Measurements from ENCODE around the gene CACNB4. TPM values are rescaled to one million over a fixed set of nuclear protein-coding genes. Genes with fewer than 3 reads are reported as not detected.
A peak's percentile ranks its signal among the peaks of the same experiment; 100 is the strongest.

Gene CACNB4
- total and polyA plus RNA-seq, 9 of the 15 experiments (the other 6 are each of a cell fraction or from before 2014, with no cell fraction given): 0.01 to 0.20 (median 0.04) TPM; not detected in 1

- peak; percentile 44 for TF ChIP-seq ASH1L (IDR thresholded peaks at IDR 0.05; ENCODE audit: borderline replicate concordance, low read depth, partially characterized antibody)
- no peak for TF ChIP-seq SAFB (IDR thresholded peaks at IDR 0.05; ENCODE audit: borderline replicate concordance, low read depth, low read length)
- TF ChIP-seq CEBPB (tag; IDR thresholded peaks at IDR 0.05): no peak
- no peak for TF ChIP-seq ZNF431 (CRISPR knock-in tag; IDR thresholded peaks at IDR 0.05)
- peak; percentile 31; the same call in 1 of the 2 replicates for TF ChIP-seq SOX6 (IDR thresholded peaks at IDR 0.05)
- TF ChIP-seq YY1 (IDR thresholded peaks at IDR 0.05; ENCODE audit: borderline replicate concordance in 1 of 3, control insufficient read depth in 1 of 3, extremely low read depth in 1 of 3, insufficient read depth in 3 of 3, insufficient read length in 1 of 3, insufficient replicate concordance in 2 of 3, low read depth in 1 of 3, low read length in 2 of 3): peak in 2 of 3 experiments; percentile 82 to 83
- no peak for TF ChIP-seq ZNF280A (IDR thresholded peaks at IDR 0.05; ENCODE audit: low read depth, partially characterized antibody)
- TF ChIP-seq, protein P1, sequence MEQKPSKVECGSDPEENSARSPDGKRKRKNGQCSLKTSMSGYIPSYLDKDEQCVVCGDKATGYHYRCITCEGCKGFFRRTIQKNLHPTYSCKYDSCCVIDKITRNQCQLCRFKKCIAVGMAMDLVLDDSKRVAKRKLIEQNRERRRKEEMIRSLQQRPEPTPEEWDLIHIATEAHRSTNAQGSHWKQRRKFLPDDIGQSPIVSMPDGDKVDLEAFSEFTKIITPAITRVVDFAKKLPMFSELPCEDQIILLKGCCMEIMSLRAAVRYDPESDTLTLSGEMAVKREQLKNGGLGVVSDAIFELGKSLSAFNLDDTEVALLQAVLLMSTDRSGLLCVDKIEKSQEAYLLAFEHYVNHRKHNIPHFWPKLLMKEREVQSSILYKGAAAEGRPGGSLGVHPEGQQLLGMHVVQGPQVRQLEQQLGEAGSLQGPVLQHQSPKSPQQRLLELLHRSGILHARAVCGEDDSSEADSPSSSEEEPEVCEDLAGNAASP (IDR thresholded peaks at IDR 0.05): no peak
- no peak for TF ChIP-seq PHF21A (IDR thresholded peaks at IDR 0.05; ENCODE audit: borderline replicate concordance, low read depth)
- TF ChIP-seq ZNF75A (CRISPR knock-in tag; IDR thresholded peaks at IDR 0.05): 0 out of 2 replicates have a peak, but pooled peaks have one; percentile 21
- TF ChIP-seq MTA2 (IDR thresholded peaks at IDR 0.05; ENCODE audit: low read depth): no peak
- TF ChIP-seq, protein P2, sequence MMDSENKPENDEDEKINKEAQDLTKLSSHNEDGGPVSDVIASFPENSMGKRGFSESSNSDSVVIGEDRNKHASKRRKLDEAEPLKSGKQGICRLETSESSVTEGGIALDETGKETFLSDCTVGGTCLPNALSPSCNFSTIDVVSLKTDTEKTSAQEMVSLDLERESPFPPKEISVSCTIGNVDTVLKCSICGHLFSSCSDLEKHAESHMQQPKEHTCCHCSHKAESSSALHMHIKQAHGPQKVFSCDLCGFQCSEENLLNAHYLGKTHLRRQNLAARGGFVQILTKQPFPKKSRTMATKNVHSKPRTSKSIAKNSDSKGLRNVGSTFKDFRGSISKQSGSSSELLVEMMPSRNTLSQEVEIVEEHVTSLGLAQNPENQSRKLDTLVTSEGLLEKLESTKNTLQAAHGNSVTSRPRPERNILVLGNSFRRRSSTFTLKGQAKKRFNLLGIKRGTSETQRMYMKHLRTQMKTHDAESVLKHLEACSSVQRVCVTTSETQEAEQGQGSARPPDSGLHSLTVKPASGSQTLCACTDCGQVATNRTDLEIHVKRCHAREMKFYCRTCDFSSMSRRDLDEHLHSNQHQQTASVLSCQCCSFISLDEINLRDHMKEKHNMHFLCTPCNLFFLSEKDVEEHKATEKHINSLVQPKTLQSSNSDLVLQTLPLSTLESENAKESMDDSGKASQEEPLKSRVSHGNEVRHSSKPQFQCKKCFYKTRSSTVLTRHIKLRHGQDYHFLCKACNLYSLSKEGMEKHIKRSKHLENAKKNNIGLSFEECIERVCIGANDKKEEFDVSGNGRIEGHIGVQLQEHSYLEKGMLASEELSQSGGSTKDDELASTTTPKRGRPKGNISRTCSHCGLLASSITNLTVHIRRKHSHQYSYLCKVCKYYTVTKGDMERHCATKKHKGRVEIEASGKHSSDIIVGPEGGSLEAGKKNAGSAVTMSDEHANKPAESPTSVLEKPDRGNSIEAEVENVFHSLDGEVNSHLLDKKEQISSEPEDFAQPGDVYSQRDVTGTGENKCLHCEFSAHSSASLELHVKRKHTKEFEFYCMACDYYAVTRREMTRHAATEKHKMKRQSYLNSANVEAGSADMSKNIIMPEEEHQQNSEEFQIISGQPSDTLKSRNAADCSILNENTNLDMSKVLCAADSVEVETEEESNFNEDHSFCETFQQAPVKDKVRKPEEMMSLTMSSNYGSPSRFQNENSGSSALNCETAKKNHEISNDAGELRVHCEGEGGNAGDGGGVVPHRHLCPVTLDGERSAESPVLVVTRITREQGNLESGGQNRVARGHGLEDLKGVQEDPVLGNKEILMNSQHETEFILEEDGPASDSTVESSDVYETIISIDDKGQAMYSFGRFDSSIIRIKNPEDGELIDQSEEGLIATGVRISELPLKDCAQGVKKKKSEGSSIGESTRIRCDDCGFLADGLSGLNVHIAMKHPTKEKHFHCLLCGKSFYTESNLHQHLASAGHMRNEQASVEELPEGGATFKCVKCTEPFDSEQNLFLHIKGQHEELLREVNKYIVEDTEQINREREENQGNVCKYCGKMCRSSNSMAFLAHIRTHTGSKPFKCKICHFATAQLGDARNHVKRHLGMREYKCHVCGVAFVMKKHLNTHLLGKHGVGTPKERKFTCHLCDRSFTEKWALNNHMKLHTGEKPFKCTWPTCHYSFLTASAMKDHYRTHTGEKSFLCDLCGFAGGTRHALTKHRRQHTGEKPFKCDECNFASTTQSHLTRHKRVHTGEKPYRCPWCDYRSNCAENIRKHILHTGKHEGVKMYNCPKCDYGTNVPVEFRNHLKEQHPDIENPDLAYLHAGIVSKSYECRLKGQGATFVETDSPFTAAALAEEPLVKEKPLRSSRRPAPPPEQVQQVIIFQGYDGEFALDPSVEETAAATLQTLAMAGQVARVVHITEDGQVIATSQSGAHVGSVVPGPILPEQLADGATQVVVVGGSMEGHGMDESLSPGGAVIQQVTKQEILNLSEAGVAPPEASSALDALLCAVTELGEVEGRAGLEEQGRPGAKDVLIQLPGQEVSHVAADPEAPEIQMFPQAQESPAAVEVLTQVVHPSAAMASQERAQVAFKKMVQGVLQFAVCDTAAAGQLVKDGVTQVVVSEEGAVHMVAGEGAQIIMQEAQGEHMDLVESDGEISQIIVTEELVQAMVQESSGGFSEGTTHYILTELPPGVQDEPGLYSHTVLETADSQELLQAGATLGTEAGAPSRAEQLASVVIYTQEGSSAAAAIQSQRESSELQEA (IDR thresholded peaks at IDR 0.05; ENCODE audit: low read depth): peak; percentile 89
- peak; percentile 88 for TF ChIP-seq CREB3L1 (IDR thresholded peaks at IDR 0.05; ENCODE audit: borderline replicate concordance, low read depth)
- TF ChIP-seq SNIP1 (IDR thresholded peaks at IDR 0.05; ENCODE audit: low read depth): no peak
These were observed 270.5 kb downstream of the CACNB4 start, which contains the start of gene ARL5A (continued) for GRCh38 chr2:151828143-151828889.

Measured in K562 (cell line).